ENCODE results near the gene TAF5L. TPM values are rescaled to one million over a fixed set of nuclear protein-coding genes. Genes with fewer than 3 reads are reported as not detected.

The TAF5L gene
- total RNA-seq, 4 donors from 2014 or later: 14.9 to 26.1 (median 18.4) TPM

GRCh38 chr1:229594227-229595008 lies 31.5 kb downstream of the TAF5L start:
- H3K27me3 ChIP-seq: no peaks in the 10 kb centered on the region
- H3K9me3 ChIP-seq: no peaks in the 10 kb centered on the region
- WGBS, 2 donors: 96 to 98% methylated on average over 33 to 34 of the region's 34 CpGs
- intact Hi-C loops (cut with DNase I): no loop called here
- TF ChIP-seq POLR2A (IDR thresholded peaks at IDR 0.05): no peak
- TF ChIP-seq, protein P1, sequence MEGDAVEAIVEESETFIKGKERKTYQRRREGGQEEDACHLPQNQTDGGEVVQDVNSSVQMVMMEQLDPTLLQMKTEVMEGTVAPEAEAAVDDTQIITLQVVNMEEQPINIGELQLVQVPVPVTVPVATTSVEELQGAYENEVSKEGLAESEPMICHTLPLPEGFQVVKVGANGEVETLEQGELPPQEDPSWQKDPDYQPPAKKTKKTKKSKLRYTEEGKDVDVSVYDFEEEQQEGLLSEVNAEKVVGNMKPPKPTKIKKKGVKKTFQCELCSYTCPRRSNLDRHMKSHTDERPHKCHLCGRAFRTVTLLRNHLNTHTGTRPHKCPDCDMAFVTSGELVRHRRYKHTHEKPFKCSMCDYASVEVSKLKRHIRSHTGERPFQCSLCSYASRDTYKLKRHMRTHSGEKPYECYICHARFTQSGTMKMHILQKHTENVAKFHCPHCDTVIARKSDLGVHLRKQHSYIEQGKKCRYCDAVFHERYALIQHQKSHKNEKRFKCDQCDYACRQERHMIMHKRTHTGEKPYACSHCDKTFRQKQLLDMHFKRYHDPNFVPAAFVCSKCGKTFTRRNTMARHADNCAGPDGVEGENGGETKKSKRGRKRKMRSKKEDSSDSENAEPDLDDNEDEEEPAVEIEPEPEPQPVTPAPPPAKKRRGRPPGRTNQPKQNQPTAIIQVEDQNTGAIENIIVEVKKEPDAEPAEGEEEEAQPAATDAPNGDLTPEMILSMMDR (IDR thresholded peaks at IDR 0.05): no peak
- peaks cover 10 to 12% of the 10 kb centered on the region in 2 donors for H3K4me1 ChIP-seq
- DNase-seq: no peak
- H3K4me3 ChIP-seq (replicated peaks in 1 of 3): no peak overlapping the region
- H3K27ac ChIP-seq: no peak overlapping the region
- peaks cover 11 to 12% of the 10 kb centered on the region in 2 donors for H3K36me3 ChIP-seq

DNA sequence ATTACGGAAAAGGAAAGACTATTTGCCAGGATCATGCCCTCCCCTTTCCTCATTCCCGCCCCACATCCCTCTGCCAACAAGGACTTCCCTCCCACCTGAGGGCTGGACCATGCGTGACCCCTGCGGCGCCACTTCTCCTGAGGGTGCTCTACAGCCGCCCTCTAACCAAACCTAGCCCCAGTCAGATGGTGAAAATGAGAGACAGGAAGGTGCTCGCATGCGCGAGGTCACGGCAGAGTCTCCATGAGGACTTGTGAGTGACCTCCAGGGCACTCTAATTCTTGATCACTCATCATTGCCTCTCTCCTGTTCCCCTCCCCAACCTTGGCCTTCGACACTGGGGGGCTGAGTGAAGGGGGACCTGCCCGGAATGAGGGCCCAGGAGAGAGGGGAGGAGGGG lies 32.1 kb downstream of the TAF5L start:
- H3K27ac ChIP-seq: no peak overlapping the region
- no peak overlapping the region for H3K4me3 ChIP-seq (replicated peaks in 1 of 3)
- DNase-seq: no peak
- intact Hi-C loops (cut with DNase I): no loop called here
- 92% methylated on average over 12 of the region's 12 CpGs for WGBS, 2 donors
- H3K4me1 ChIP-seq: peaks cover 10 to 12% of the 10 kb centered on the region in 2 donors
- no peaks in the 10 kb centered on the region for H3K9me3 ChIP-seq
- TF ChIP-seq POLR2A (IDR thresholded peaks at IDR 0.05): no peak
- TF ChIP-seq, protein P1 (IDR thresholded peaks at IDR 0.05): no peak
- no peaks in the 10 kb centered on the region for H3K27me3 ChIP-seq
- H3K36me3 ChIP-seq: peaks cover 11 to 12% of the 10 kb centered on the region in 2 donors

- Histone ChIP-seq H3K4me3 (replicated peaks in 1 of 3) (no peak overlapping the region), H3K9me3 (no peaks in the 10 kb centered on the region), H3K36me3 (peaks cover 11 to 12% of the 10 kb centered on the region in 2 donors), H3K27ac (no peak overlapping the region), H3K27me3 (no peaks in the 10 kb centered on the region), H3K4me1 (no peaks in the 10 kb centered on the region)
- DNase-seq: no peak
- intact Hi-C loops (cut with DNase I): no loop called here
- WGBS, 2 donors: 92 to 95% methylated on average over 5 of the region's 5 CpGs
- TF ChIP-seq, protein P1 (IDR thresholded peaks at IDR 0.05): no peak
- no peak for TF ChIP-seq POLR2A (IDR thresholded peaks at IDR 0.05)
Measured at GRCh38 chr1:229590119-229590518, 35.8 kb downstream of the TAF5L start.

GRCh38 chr1:229585338-229585737 lies 40.6 kb downstream of the TAF5L start:
- no peaks in the 10 kb centered on the region for H3K9me3 ChIP-seq
- TF ChIP-seq, protein P1 (IDR thresholded peaks at IDR 0.05): no peak
- TF ChIP-seq POLR2A (IDR thresholded peaks at IDR 0.05): no peak
- H3K4me3 ChIP-seq (replicated peaks in 1 of 3): no peak overlapping the region
- no peak overlapping the region for H3K27ac ChIP-seq
- H3K27me3 ChIP-seq: no peaks in the 10 kb centered on the region
- H3K36me3 ChIP-seq: no peaks in the 10 kb centered on the region
- DNase-seq: no peak
- H3K4me1 ChIP-seq: peaks cover 7 to 10% of the 10 kb centered on the region in 2 donors
- intact Hi-C loops (cut with DNase I): no loop called here
- 77 to 89% methylated on average over 2 of the region's 2 CpGs for WGBS, 2 donors

DNA sequence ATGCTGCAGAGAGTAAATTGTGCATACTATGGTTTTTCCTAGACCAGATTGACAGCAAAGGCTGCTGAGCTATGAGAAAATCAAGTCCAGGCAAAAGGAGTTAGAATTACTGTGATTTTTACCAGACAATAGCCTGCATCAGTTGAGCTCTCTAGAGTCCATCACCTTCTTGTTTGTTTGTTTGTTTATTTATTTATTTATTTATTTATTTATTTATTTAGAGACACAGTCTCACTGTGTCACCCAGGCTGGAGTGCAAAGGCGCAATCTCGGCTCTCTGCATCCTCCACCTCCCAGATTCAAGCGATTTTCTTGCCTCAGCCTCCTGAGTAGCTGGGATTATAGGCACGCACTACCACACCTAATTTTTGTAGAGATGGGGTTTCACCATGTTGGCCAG lies 43.2 kb downstream of the TAF5L start:
- TF ChIP-seq, protein P1 (IDR thresholded peaks at IDR 0.05): no peak
- TF ChIP-seq POLR2A (IDR thresholded peaks at IDR 0.05): no peak
- H3K27me3 ChIP-seq: no peaks in the 10 kb centered on the region
- no peak overlapping the region for H3K4me3 ChIP-seq (replicated peaks in 1 of 3)
- H3K27ac ChIP-seq: peak overlapping the region in 2 of 3 donors; percentile 7 to 39
- intact Hi-C loops (cut with DNase I): no loop called here
- no peaks in the 10 kb centered on the region for H3K36me3 ChIP-seq
- no peak for DNase-seq
- H3K9me3 ChIP-seq: no peaks in the 10 kb centered on the region
- 97% methylated on average over 4 of the region's 4 CpGs for WGBS, 2 donors
- peaks cover 18 to 30% of the 10 kb centered on the region in 2 donors for H3K4me1 ChIP-seq
